GM20000 (cell line): ENCODE results near the gene RHOT2.

Experiments
- DNase-seq: peaks from one replicate; pipeline ENCODE4 v3.0.0; 2012; ENCODE audit warnings: low spot score
- CTCF ChIP-seq: IDR thresholded peaks from 2 replicates; pipeline ENCODE4 v1.5.1; 2012; ENCODE audit warnings: mild to moderate bottlenecking, control low read depth; ENCODE audit errors: extremely low read depth, missing control alignments

RHOT2 gene

DNA sequence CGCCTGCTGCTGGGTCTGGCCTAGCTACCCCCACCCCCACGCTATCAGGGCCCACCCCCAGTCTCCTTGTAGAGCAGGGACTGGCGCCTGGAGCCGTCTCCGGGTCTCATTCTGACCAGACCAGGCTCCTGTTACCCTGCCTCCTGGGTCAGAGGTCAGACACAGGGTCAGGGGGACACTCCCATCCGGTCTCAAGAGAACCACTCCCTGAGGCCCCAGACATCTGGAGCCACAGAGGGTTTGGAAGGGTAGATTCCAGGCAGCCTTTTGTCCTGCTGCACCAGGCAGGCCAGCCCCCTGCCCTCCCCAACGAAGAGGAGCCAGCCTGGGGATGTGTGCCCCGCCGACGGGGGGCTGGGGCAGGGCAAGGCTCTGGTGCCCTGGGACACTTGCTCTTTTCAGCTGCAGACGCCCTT, 38.1 kb upstream of the RHOT2 start:
- TF ChIP-seq CTCF, result no peak
- no peak for DNase-seq

GRCh38 chr16:630249-630814, 37.6 kb upstream of the RHOT2 start:
- no peak for TF ChIP-seq CTCF

DNA sequence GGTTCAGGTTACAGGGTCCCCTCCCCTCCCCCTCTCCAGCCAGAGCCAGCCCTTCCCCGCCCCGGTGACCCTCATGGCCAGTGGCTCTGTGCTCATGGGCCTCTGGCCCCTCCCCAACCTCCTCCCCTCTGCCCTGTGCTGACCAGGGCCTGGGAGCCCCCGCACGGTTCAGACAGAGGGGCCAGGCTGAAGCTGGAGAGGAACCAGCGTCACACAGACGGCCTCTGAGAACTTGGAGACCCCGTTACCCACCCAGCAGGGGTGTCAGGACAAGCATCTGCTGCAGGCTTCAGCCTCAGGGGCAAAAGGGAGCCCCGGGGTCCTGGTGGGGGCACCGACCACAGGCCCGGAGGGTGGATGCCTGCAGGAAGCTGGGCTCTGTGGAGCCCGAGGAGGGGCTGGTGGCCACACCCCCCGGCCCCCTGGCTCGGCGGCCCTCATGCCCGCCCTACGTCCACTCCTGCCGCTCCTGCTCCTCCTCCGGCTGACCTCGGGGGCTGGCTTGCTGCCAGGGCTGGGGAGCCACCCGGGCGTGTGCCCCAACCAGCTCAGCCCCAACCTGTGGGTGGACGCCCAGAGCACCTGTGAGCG, 37.0 kb upstream of the RHOT2 start, which contains the start of gene WFIKKN1:
WFIKKN1 (plus strand) TSS at position 171 of the 591 bp plus-strand sequence; CDS start at position 440, 269 bp downstream.
- no peak for TF ChIP-seq CTCF
- DNase-seq, result peak; percentile 26

More at GRCh38 chr16:630249-630814, 37.6 kb upstream of the RHOT2 start:
- DNase-seq, result no peak

DNA sequence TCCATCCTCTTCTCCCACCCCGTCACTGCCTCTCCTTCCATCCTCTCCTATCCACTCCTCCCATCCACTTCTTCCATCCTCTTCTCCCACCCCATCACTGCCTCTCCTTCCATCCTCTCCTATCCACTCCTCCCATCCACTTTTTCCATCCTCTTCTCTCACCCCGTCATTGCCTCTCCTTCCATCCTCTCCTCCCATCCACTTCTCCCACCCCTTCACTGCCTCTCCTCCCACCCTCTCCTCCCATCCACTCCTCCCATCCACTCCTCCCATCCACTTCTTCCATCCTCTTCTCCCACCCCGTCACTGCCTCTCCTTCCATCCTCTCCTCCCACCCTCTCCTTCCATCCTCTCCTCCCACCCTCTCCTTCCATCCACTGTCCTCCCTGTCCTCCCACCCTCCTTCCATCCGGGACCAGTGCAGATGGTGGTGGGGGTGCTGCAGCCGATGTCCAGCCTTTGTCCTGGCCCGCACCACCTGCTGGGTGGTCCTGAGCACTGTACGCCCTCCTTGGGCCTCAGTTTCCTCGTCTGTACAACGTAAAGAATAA, 36.0 kb upstream of the RHOT2 start:
- TF ChIP-seq CTCF, result no peak
- DNase-seq, result no peak

DNA sequence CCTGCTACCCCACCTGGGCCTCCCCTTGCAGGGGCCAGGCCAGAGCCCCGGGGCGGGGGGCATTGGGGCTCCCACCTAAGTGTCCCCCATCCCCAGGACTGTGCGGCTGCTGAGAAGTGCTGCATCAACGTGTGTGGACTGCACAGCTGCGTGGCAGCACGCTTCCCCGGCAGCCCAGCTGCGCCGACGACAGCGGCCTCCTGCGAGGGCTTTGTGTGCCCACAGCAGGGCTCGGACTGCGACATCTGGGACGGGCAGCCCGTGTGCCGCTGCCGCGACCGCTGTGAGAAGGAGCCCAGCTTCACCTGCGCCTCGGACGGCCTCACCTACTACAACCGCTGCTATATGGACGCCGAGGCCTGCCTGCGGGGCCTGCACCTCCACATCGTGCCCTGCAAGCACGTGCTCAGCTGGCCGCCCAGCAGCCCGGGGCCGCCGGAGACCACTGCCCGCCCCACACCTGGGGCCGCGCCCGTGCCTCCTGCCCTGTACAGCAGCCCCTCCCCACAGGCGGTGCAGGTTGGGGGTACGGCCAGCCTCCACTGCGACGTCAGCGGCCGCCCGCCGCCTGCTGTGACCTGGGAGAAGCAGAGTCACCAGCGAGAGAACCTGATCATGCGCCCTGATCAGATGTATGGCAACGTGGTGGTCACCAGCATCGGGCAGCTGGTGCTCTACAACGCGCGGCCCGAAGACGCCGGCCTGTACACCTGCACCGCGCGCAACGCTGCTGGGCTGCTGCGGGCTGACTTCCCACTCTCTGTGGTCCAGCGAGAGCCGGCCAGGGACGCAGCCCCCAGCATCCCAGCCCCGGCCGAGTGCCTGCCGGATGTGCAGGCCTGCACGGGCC, 35.2 kb upstream of the RHOT2 start:
- no peak for DNase-seq
- no peak for TF ChIP-seq CTCF

GRCh38 chr16:633336-634050, 34.4 kb upstream of the RHOT2 start:
- TF ChIP-seq CTCF, result no peak
- no peak for DNase-seq
